LNCAP (cell line): Measurements from ENCODE around the gene OR5AU1.

Experiments used
- TF ChIP-seq, protein P1 (sequence below): fragments of 450-650 bp; IDR thresholded peaks from 2 replicates; pipeline ENCODE4 v1.5.1; 2017; ENCODE audit warnings: mild to moderate bottlenecking

OR5AU1 gene

GRCh38 chr14:21191809-21192446 lies 36.1 kb upstream of the OR5AU1 start:
- TF ChIP-seq, protein P1, sequence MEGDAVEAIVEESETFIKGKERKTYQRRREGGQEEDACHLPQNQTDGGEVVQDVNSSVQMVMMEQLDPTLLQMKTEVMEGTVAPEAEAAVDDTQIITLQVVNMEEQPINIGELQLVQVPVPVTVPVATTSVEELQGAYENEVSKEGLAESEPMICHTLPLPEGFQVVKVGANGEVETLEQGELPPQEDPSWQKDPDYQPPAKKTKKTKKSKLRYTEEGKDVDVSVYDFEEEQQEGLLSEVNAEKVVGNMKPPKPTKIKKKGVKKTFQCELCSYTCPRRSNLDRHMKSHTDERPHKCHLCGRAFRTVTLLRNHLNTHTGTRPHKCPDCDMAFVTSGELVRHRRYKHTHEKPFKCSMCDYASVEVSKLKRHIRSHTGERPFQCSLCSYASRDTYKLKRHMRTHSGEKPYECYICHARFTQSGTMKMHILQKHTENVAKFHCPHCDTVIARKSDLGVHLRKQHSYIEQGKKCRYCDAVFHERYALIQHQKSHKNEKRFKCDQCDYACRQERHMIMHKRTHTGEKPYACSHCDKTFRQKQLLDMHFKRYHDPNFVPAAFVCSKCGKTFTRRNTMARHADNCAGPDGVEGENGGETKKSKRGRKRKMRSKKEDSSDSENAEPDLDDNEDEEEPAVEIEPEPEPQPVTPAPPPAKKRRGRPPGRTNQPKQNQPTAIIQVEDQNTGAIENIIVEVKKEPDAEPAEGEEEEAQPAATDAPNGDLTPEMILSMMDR, result no peak

DNA sequence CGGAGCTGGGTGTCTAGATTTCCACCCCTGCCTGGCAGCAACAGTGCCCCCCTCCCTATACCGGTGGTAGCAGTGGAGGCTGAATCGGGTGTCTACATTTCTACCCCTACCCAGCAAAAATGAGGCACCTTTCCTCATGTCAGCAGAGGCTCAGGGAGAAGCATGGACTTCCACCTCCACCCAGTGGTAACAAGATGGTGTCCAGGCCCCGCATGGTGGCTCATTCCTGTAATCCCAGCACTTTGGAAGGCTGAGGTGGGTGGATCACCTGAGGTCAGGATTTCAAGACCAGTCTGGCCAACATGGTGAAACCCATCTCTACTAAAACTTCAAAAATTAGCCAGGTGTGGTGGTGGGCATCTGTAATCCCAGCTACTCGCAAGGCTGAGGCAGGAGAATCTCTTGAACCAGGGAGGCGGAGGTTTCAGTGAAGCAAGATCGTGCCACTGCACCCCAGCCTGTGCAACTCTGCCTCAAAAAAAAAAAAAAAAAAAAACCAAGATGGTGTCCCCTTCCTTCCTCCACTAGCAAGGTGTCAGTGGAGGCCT lies 35.5 kb upstream of the OR5AU1 start:
- TF ChIP-seq, protein P1, result no peak

DNA sequence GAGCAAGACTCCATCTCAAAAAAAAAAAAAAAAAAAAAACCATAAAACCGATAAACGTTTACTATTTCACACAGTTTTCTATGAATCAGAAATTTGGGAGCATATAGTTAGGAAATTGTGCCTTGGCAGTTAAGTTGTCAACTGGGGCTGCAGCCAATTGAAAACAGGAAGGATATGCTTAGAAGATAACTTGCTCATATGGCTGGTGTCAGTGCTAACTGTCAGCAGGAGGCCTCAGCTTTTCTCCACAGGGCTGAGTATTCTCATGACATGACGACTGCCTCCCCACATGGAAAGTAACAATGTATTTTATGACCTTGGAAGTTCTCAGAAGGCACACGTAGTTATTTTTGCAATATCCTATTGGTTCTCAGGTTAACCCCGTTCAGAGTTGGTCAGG lies 29.6 kb upstream of the OR5AU1 start:
- TF ChIP-seq, protein P1, result no peak

DNA sequence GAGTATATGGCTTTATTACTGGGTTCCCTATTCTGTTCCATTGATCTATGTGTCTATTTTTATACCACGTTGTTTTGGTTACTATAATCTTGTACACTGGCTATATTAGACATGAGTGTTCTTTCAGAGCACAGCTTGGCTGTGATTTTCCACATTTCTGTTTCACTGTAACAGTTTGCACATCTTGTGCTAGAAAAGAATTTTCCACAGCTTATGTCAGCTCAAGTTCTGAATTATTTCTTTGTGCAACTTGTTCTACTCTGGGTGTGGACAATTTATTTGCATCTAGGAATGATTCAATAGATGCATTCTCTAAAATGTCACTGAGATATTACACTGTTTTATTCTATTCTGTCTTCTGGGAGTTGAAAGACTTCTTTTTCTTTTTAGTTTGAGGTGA lies 28.4 kb upstream of the OR5AU1 start:
- TF ChIP-seq, protein P1, result no peak

DNA sequence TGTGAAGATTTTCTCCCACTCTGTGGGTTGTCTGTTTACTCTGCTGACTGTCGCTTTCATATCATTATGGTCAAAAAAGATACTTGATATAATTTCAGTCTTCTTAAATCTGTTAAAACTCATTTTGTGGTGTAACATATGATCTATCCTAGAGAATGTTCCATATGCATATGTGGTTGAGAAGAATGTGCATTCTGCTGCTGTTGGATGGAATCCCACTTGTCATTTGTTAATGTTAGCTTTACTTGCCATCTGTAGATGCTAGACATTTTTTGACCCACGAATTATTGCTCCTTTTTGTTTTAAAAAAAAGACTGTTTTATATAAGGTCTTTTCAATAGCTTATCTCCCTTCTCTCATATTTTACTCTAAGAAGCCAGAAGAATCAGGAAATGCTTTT lies 26.3 kb upstream of the OR5AU1 start:
- TF ChIP-seq, protein P1, result no peak

GRCh38 chr14:21171128-21171527 lies 15.3 kb upstream of the OR5AU1 start:
- TF ChIP-seq, protein P1, result no peak

GRCh38 chr14:21169573-21169972 lies 13.7 kb upstream of the OR5AU1 start:
- TF ChIP-seq, protein P1, result no peak

DNA sequence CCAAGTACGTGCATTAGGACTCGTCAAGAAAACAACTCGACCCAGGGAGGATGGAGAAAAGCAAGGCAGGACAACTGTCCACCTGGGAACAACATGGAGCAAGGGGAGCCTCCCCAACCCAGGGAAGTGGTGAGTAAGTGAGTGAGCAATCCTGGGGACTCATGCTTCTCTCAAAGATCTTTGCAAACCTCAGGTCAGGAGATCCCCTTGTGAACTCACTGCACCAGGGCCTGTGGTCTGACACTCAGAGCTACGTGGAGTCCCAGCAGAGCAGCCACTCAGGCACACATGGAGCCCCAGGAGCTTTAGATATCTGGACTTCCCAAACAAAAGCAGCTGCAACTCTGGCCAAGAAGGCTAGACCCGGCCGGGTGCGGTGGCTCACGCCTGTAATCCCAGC lies 12.2 kb upstream of the OR5AU1 start:
- TF ChIP-seq, protein P1, result no peak
